NCI-H1048 (cell line): ENCODE data around the gene LHFPL3.

Experiments
- DNase-seq: peaks from one replicate; lab custom pipeline; 2025; lab: John Stamatoyannopoulos, UW

Gene LHFPL3

DNA sequence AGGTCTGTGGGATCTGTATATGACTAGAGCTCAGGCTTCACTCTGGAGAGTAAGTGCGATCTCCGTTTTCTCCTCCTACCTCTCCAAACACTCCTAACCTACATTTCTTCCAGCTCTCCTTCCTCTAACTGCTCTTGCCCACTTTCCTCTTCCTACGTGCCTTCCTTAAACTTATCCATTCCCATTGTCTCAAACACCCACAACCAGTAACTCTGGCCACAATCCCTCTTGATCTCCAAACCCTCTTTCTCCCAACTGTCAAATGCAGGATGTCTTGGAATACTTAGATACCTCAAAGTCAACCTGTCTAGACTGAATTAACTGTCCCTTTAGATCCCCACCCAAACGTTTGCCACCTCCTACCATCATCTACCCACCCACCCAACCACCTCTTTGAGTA, 471.9 kb downstream of the LHFPL3 start:
- no peak for DNase-seq

DNA sequence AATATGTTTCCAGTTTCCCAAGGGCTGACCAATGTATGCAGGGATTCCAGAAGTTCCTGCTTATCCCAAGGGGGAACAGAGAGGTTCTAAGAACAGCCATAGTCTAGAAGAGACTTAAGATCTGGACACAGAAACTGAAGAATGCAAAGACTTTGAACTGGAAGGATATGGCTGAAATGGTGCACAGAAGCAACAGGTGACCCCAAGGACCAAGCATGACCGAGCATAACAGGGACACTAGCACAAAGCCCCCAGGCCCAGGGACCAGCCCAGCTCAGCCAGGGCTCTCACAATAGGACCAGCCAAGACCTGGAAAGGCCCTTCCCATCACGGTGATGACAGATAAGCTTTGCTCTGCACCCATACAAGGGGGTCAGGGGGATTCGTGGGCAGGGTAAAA, 472.6 kb downstream of the LHFPL3 start:
- DNase-seq, result no peak

DNA sequence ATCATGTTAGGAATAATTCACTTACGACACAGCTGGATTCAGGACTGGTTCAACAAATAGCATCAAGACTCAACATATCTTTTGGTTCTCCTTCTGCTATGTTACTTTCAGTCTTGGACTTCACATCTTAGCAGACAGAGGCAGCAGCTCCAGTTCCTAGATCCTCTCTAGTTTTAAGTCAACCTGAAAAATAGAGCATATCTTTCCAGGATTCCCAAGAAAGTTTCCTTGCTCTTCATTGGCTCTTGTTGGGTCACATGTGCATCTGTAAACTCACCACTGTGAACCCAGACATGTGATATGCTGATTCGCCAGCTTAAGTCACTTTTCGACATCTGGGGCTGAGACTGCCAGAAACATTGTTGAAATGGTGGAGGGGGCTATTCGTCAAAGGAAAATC, 475.5 kb downstream of the LHFPL3 start:
- no peak for DNase-seq

DNA sequence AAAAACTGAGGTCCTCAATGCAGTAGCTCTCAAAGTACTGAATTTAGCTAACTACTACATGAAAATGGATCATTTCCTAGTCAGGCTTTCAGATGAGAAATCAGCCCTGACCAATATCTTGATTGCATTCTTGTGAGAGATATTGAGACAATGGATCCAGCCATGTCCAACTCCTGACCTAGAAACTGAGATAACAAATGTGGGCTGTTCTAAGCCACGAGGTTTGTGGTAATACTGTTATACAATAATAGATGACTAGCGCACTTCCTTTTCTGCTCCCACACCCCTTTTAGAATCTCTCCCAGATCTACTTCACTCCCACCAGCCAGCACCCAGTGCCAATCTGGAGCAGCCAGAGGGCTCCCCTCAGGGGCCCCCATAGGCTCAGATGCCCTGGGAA, 476.3 kb downstream of the LHFPL3 start:
- no peak for DNase-seq

DNA sequence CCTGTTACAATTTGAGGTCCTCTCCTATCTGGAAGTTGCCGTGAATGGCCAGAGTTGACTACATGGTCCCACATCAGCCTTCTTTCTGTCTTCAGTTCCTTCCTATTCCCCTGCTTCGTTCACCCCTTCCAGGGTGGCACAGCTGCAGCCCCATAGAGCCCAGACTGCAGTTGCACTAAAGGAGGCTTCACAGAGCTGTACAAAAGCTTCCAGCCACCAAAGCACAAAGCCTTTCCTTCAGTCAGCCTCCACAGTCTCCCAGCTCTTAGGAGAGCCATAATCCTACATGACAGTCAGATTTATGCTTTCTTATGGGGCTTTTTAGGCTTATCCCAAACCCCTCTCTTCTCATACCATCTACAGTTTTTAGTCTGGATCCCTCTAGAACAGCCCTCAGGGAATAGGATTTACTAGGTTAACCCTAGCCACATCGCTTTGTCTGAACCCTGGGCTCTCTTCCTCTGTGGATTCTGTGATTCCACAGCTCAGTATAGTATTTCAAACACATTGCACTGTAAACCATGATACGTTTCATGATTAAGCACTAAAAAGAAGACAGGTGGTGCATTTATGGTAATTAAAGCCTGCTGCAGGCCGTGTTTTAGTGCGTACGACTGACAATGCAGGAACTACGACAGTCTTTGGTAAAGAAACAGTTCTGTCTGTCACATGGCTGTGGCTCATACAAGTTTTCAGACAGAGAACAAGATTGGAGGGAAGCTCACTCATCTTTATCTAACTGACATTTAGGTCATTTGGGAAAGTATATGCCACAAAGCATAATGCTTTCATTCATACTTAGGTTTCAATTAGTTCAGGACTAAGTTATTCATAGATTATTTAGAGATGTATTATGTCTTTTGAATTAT, 477.3 kb downstream of the LHFPL3 start:
- no peak for DNase-seq

DNA sequence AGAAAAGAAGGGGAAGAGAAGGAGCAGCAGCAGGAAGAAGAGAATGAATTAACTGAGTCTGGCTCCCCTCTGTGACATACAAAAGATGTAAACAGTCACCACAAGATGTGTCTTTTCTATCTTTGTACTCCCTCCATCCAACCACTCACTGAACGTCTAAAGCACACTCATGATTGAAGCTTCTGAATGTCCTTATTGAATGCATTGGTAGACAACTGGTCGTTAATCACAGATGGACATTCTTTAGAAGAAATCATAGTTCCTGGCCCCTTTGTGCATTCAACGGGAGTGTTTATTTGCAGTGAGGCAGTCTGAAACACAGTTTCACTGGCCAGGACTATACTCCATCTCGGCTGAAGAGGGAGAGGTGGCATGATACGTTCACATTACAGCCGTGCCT, 479.3 kb downstream of the LHFPL3 start:
- no peak for DNase-seq

DNA sequence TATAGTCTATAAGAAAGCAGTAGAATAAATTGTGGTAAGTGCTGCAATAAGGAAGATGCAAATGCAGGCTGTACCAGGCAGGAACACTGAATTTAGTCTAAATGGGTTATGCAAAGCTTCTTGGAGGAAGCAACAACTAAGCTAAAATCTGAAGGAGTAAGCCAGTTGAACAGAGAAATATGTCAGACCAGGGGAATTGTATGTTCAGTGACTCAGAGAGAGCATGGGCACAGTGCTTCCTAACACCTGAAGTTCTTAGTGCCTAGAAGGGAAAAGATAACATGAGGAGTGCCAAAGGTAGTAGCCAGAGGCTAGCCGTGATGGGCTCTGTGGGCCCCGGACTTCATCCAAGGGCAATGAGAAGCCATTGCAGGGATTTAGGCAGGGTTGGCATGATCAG, 481.5 kb downstream of the LHFPL3 start:
- no peak for DNase-seq

DNA sequence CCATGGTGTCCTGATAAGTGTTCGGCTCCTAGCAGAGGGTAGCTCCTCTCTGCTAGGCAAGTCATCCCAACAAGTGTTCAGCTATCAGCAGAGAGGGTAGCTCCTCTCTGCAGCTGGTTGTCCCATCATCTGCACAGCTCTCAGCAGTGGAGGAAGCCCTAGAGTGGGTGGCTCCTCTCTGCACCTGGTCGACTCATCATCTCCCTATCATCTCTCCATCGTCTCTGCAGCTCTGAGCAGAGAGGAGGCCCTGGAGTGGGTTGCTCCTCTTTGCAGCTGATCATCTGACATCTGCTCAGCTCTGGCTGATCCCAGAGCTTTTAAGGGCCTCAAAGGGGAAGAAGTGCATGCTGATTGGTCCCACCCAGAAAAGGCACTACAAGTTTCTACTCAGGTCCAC, 485.7 kb downstream of the LHFPL3 start:
- no peak for DNase-seq

DNA sequence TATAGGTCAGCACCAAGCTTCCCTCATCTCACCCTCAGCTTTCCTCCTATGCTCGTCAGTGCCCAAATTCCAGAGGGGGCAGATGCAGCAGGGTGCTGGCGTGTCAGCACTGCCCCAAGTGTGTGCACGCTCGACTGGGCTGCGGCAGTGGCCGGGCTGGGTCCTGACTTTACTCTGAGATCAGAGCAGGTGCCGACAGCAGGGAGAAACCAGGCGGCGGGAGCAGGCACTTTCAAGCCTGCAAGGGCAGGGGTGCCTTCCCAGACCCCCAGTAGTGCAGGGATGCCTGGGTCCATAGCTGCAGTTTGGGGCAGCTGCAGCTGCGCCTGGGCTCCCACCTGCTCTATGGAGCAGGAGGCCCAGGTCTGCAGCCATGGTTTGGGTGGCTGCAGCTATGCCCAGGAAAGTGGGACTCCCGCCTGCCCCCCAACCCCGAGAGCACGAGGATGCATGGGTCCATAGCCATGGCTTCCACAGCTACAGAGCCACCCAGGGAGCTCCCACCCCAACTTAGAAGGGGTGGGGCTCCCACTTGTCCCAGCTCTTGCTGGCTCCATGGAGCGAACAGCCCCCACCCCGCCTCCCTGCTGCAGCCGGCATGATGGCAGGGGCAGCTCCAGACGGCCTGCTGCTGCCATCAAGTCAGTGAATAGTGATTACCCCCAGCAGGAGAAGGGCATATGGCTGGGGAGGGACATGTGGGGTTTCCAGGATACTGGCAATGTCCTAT, 486.4 kb downstream of the LHFPL3 start:
- DNase-seq, result no peak

DNA sequence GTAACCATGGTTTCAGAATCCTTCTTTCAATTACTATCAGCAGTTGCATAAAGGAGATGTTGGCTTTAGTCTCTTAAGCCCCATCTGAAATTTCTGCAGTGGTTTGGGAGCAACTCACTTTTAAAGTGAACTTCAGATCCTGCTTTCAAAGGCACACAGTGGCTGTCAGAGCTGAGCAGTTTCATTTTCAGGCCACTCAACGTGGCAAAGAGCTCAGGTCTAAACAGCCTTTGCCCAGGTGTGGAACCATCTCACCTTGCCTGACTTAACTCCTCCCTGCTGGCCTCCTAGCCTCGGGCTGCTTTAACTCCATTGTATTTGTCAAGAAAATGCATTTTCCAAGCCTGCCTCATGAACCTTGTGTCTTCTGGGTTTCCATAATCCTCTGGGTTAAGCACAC, 488.1 kb downstream of the LHFPL3 start:
- DNase-seq, result no peak

- DNase-seq, result no peak
These were observed 490.8 kb downstream of the LHFPL3 start for GRCh38 chr7:104818961-104819880.

- DNase-seq, result no peak
These were observed 492.6 kb downstream of the LHFPL3 start for GRCh38 chr7:104820836-104821535.

- DNase-seq, result no peak
These were observed 494.8 kb downstream of the LHFPL3 start for GRCh38 chr7:104823177-104823576.

- DNase-seq, result no peak
These were observed 496.7 kb downstream of the LHFPL3 start for GRCh38 chr7:104825099-104825498.

- no peak for DNase-seq
These were observed 497.7 kb downstream of the LHFPL3 start for GRCh38 chr7:104826135-104826534.

DNA sequence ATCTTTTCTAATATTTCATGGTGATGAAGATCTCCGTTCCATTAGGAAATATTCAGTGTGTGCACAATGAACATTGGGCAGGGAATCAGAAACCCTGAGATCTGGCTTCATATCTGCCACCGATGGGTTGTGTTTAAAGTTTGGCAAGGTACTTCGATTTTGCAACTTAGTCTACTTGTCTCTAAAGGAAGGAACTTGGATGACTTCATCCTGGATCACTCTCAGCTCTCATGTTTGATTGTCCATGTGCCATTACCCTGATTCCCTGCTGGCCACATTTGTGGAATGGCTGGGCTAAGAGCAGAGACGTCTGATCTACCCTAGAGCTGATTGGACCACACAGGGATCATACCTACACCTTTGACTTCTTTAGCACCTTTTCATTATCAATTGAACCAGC, 508.6 kb downstream of the LHFPL3 start:
- DNase-seq, result no peak

DNA sequence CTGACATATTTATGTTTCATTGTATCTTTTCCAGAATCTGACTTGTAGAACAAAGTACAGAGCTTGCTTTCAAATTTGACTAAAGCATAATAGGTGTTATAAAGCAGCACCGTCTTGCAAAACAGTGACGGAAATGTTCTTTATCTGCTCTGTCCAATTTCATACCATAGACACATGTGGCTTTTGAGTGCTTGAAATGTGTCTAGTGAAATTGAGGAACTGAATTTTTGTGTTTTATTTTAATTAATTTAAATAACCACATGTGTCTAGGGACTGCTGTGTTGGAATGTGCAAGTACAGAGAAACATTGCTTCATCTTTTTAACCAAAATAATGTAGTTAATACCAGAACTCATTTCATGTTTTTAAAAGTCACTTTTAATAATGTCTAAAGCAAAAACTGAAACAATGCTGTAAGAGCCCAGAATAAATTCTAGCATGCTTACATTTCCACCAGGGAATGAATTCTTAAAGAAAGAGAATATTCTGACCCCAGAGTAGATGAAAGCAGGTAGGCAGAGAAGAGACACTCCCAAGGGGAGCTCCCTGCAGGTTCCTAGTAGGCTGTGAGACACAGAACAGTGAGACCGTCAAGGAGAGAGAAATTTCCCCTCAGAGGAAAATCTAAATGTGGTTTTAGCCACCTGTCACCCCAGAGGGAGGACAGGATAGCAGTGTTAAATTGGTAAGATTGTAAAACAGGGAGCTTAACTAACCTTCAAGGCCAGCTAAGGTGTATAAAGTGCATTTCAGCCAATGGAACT, 510.3 kb downstream of the LHFPL3 start:
- DNase-seq, result no peak

- no peak for DNase-seq
These were observed 511.4 kb downstream of the LHFPL3 start for GRCh38 chr7:104839842-104840241.

GRCh38 chr7:104841798-104842197, 513.4 kb downstream of the LHFPL3 start:
- DNase-seq, result no peak

- DNase-seq, result no peak
These were observed 514.8 kb downstream of the LHFPL3 start for GRCh38 chr7:104843198-104843597.

GRCh38 chr7:104845557-104845956, 517.2 kb downstream of the LHFPL3 start:
- no peak for DNase-seq
